HTERT RPE-1 (cell line): ENCODE results near the gene BNC2.

Experiments
- in situ Hi-C: fragments of 300-500 bp; cut with MboI; formaldehyde crosslinking; loops from 4 replicates; pipeline ENCODE4 v1.14.3; 2020; ENCODE audit warnings: low sequenced_read_pairs

BNC2 gene

GRCh38 chr9:16871336-16872151 is 1.1 kb upstream of the BNC2 start:
- in situ Hi-C loops: no loop called here

GRCh38 chr9:16869882-16870595 is 431 bp downstream of the BNC2 start:
- in situ Hi-C loops: no loop called here

GRCh38 chr9:16869131-16869881 is 1.2 kb downstream of the BNC2 start:
- in situ Hi-C loops: no loop called here

- in situ Hi-C loops: no loop called here
These were observed 1.8 kb downstream of the BNC2 start for GRCh38 chr9:16868701-16869100.

- in situ Hi-C loops: no loop called here
These were observed 2.7 kb downstream of the BNC2 start for GRCh38 chr9:16867576-16868311.

GRCh38 chr9:16866587-16866986 is 3.9 kb downstream of the BNC2 start:
- in situ Hi-C loops: no loop called here

GRCh38 chr9:16864649-16865434 is 5.6 kb downstream of the BNC2 start:
- in situ Hi-C loops: no loop called here

GRCh38 chr9:16848179-16848578 is 22.3 kb downstream of the BNC2 start:
- in situ Hi-C loops: no loop called here

- in situ Hi-C loops: no loop called here
These were observed 23.5 kb downstream of the BNC2 start for GRCh38 chr9:16846986-16847385.

GRCh38 chr9:16846367-16846766 is 24.1 kb downstream of the BNC2 start:
- in situ Hi-C loops: no loop called here

GRCh38 chr9:16834817-16835216 is 35.7 kb downstream of the BNC2 start:
- in situ Hi-C loops: no loop called here

GRCh38 chr9:16833296-16833835 is 37.1 kb downstream of the BNC2 start:
- in situ Hi-C loops: no loop called here

GRCh38 chr9:16832101-16832500 is 38.4 kb downstream of the BNC2 start:
- in situ Hi-C loops: no loop called here

GRCh38 chr9:16830806-16831205 is 39.7 kb downstream of the BNC2 start:
- in situ Hi-C loops: no loop called here

- in situ Hi-C loops: no loop called here
These were observed 41.9 kb downstream of the BNC2 start for GRCh38 chr9:16828340-16829281.

- in situ Hi-C loops: no loop called here
These were observed 44.4 kb downstream of the BNC2 start for GRCh38 chr9:16825971-16826625.

- in situ Hi-C loops: no loop called here
These were observed 45.1 kb downstream of the BNC2 start for GRCh38 chr9:16825331-16825725.
